ENCODE measurements around the gene ARID1A.

Gene ARID1A

DNA sequence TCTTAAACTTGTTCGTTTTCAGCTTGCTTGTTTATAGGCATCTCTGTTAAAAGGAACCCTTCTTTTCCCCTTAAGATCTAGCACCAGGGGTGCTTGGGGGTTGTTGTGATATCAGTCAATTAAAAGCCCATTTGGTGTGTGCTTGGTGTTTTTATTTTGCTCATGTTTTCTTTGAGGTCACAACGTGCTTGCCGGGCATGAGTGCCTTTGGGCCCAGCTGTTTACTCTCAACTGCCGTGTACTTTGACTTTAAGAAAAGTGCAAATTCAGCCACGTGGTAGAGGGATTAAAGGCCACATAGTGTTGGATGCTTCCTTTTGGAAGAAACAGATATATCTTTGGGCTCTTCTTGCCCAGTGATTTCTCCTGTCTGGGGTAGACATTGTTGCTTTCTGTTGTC is 10.5 kb downstream of the ARID1A start:
- TF ChIP-seq GATA3 (IDR thresholded peaks at IDR 0.05; ENCODE audit: low read depth, low read length) (no peak), GATA2 (IDR thresholded peaks at IDR 0.05; ENCODE audit: low read depth, low read length) (no peak)

DNA sequence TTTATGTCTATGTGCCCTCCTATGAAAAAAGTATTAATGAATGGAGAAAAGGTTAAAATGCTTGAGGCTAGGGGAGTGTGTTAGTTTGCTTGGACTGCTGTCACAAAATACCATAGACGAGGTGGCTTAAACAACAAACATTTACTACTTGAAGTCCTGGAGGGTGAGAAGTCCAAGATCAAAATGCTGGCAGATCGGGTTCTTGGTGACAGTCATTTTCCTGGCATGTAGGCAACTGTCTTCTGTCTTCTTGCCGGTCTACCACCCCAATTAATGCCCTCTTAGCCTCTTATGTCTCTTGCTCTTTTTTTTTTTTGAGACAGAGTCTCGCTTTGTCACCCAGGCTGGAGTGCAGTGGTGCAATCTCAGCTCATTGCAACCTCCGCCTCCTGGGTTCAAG is 15.0 kb downstream of the ARID1A start:
- TF ChIP-seq GATA2 (IDR thresholded peaks at IDR 0.05; ENCODE audit: low read depth, low read length): no peak
- no peak for TF ChIP-seq GATA3 (IDR thresholded peaks at IDR 0.05; ENCODE audit: low read depth, low read length)

- no peak for TF ChIP-seq GATA3 (IDR thresholded peaks at IDR 0.05; ENCODE audit: low read depth, low read length)
- no peak for TF ChIP-seq GATA2 (IDR thresholded peaks at IDR 0.05; ENCODE audit: low read depth, low read length)
Measured at GRCh38 chr1:26711777-26712176, 16.0 kb downstream of the ARID1A start.

DNA sequence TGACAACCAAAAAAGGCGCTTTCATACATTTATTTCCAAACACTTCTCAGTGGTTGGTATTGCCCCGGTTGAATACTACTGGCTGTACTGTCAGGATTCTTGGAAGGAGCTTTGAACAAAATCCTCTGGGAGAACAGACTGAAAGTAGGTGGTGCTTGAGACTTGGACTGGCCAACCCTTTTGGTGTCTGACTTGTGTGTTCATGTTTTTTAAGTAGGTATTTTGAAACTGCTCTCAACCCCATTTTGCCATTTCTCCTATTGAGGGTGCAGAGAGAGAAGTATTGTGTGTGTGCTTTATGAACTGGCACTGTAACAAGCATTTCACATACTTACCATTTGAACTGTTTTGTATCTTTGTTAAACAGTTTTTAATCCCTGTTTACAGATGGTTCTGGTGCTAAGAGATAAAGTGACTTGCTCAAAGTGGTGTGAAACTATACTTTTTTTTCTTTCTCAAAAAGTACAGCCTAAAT is 21.2 kb downstream of the ARID1A start:
- no peak for TF ChIP-seq GATA2 (IDR thresholded peaks at IDR 0.05; ENCODE audit: low read depth, low read length)
- TF ChIP-seq GATA3 (IDR thresholded peaks at IDR 0.05; ENCODE audit: low read depth, low read length): no peak

- no peak for TF ChIP-seq GATA3 (IDR thresholded peaks at IDR 0.05; ENCODE audit: low read depth, low read length)
- no peak for TF ChIP-seq GATA2 (IDR thresholded peaks at IDR 0.05; ENCODE audit: low read depth, low read length)
Measured at GRCh38 chr1:26719205-26719604, 23.4 kb downstream of the ARID1A start.

GRCh38 chr1:26721669-26722355 is 26.0 kb downstream of the ARID1A start:
- no peak for TF ChIP-seq GATA2 (IDR thresholded peaks at IDR 0.05; ENCODE audit: low read depth, low read length)
- no peak for TF ChIP-seq GATA3 (IDR thresholded peaks at IDR 0.05; ENCODE audit: low read depth, low read length)

DNA sequence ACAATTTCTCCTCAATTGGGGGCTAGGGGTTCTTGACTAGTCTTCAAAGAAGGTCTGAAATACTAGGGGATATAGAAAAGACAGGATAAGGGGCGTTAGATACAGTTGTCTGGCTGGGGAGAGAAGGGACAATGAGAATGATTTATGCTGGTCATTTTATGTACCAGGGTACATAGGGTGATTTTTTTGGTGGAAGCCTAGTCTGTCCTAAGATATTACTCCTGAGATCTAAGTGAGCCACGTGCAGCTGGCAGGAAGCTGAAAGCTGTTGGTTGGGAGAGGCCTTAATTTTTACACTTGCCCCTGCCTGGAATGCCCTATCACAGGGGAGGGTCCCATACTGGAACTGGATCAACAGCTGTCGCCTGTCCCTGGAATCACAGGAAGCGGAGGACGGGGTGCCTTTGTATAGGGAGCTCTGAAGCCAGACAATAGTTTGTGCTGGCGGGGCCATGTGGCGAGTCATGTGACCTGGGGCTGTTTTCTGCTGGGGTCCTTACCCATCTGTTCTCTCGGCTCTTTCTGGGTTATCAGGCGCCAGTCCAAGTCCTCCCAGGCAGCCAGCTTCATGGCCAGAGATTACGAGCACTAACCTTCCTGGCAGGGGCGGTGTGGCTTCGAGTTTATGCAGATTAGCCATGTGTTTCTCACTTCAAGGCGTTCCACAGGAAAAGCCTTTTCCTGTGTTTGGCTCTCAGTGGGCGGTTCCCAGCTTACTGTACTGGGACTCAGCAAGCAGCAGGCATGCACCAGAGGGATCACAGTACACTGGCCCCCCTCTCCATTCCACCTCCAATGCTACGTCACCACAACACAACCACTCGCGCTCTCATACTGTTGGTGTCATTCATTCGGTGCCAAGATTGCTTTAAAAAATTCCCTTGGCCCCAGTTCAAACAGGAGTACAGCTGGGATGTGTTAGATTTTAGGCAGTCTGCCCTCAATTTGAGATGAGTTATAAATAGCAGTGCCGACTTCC is 27.5 kb downstream of the ARID1A start:
- no peak for TF ChIP-seq GATA3 (IDR thresholded peaks at IDR 0.05; ENCODE audit: low read depth, low read length)
- TF ChIP-seq GATA2 (IDR thresholded peaks at IDR 0.05; ENCODE audit: low read depth, low read length): peak; percentile 49; the same call in 1 of the 2 replicates

DNA sequence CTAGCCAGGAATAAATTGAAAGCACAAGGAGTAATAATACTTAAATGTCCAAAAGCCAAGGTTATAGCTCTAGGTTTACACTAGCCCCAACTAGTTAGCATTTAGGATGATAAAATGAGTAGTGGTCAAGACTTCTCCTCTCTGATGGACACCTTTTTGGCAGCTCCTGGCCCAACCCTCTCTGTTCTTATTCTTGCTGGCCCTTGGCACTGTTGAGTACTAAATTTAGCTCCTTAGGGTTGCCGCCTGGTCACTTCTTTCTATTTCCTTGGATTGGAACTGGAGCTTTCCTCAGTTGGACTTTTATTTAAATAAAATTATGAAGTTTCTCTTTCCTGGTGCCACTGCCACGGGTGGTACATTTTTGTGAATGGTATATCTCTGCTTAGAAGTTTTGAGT is 28.3 kb downstream of the ARID1A start:
- TF ChIP-seq GATA3 (IDR thresholded peaks at IDR 0.05; ENCODE audit: low read depth, low read length): no peak
- TF ChIP-seq GATA2 (IDR thresholded peaks at IDR 0.05; ENCODE audit: low read depth, low read length): no peak

DNA sequence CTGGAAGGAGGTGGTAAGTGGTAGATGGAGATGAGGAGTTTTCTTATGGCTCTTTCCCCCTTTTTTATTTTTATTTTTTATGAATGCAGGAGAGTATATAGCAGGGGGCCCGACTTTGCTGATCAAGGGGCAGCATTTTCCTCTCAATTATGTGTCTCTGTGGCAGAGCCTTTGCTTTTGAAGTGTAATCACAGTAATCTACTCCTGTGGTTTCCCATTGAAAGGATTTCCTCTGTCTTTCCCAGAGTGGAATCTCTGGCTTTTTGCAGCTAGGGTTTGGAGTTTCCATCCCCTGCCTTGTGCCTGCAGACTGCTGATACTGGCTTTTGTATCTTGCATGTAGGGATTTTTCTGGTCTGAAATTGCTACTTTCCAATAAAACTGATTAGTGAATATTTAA is 29.1 kb downstream of the ARID1A start:
- TF ChIP-seq GATA2 (IDR thresholded peaks at IDR 0.05; ENCODE audit: low read depth, low read length) (no peak), GATA3 (IDR thresholded peaks at IDR 0.05; ENCODE audit: low read depth, low read length) (no peak)

- no peak for TF ChIP-seq GATA3 (IDR thresholded peaks at IDR 0.05; ENCODE audit: low read depth, low read length)
Measured at GRCh38 chr1:26726784-26727183, 31.0 kb downstream of the ARID1A start.

DNA sequence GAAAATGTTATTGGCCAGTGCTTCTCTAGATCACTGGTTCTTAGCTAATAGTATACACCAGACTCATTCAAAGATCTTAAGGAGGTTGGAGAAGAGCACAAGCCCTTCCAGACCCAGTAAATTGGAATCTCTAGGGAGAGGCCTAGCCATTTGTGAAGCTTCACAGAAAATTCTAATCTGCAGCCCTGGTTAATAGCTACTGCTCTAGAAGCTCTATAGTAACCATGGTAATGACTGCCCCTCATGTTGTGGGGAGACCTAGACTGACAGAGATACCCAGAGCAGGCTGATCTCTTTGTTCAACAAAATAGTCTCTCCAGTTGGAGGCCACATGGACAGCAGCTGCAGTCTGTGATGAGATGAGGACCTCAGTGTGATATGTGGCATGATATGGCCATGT is 31.7 kb downstream of the ARID1A start:
- TF ChIP-seq GATA3 (IDR thresholded peaks at IDR 0.05; ENCODE audit: low read depth, low read length) (no peak), GATA2 (IDR thresholded peaks at IDR 0.05; ENCODE audit: low read depth, low read length) (no peak)

DNA sequence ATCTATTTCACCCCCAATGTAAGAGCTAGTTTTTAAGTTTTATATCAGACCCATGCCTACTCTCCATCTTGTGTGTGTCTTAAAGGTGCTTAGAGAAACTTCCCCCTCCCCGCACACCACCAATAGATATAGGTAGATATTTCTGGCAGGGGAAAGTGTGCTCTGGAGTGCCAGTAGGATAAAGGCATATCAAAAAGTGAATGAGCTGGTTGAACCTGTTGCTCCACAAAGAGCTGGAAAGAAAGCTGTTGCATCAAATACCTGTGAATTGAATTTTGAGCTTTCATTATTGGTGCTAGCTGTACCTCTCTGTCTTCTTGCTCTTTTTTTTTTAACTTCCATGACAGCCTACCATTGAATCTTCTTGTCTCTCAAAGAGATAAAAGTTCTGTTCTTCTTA is 32.8 kb downstream of the ARID1A start:
- no peak for TF ChIP-seq GATA3 (IDR thresholded peaks at IDR 0.05; ENCODE audit: low read depth, low read length)
- TF ChIP-seq GATA2 (IDR thresholded peaks at IDR 0.05; ENCODE audit: low read depth, low read length): no peak

DNA sequence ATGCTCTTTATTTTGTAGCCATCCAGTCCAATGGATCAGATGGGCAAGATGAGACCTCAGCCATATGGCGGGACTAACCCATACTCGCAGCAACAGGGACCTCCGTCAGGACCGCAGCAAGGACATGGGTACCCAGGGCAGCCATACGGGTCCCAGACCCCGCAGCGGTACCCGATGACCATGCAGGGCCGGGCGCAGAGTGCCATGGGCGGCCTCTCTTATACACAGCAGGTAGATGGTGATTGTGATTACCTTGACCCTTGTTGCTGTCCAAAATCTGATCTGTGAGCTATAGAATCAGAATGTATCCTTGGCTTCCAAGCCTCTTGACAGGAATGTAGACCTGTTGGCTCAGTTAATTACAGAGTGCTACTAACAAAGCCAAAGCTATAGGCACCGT is 33.8 kb downstream of the ARID1A start:
- TF ChIP-seq GATA3 (IDR thresholded peaks at IDR 0.05; ENCODE audit: low read depth, low read length) (no peak), GATA2 (IDR thresholded peaks at IDR 0.05; ENCODE audit: low read depth, low read length) (no peak)

GRCh38 chr1:26730695-26731094 is 34.9 kb downstream of the ARID1A start:
- TF ChIP-seq GATA3 (IDR thresholded peaks at IDR 0.05; ENCODE audit: low read depth, low read length) (no peak), GATA2 (IDR thresholded peaks at IDR 0.05; ENCODE audit: low read depth, low read length) (no peak)
